ENCODE results near the gene F10.
"Not testable (repeated sequence)": the region's sequence is repeated elsewhere in the genome, so short reads cannot be mapped to it uniquely, and the experiment has no call there.

Gene F10

GRCh38 chr13:113122550-113123225 lies at the start of gene F10:
Gene F10, plus strand, starts transcription at chr13:113122799. Its CDS starts 57 bp downstream, at chr13:113122856.
- DNase-seq (ENCODE audit: low spot score), result peak; percentile 86

GRCh38 chr13:113073942-113074341 lies 48.7 kb upstream of the F10 start:
- DNase-seq (ENCODE audit: low spot score), result no peak

GRCh38 chr13:113074401-113074800 lies 48.2 kb upstream of the F10 start:
- DNase-seq (ENCODE audit: low spot score), result no peak

- no peak for DNase-seq (ENCODE audit: low spot score)
Observed at GRCh38 chr13:113074876-113075275, 47.7 kb upstream of the F10 start.

- no peak for DNase-seq (ENCODE audit: low spot score)
Observed at GRCh38 chr13:113075711-113076110, 46.9 kb upstream of the F10 start.

GRCh38 chr13:113076681-113077401 lies 45.8 kb upstream of the F10 start:
- DNase-seq (ENCODE audit: low spot score), result no peak

- DNase-seq (ENCODE audit: low spot score), result no peak
Observed at GRCh38 chr13:113077566-113077952, 45.0 kb upstream of the F10 start.

GRCh38 chr13:113077953-113078901 lies 44.4 kb upstream of the F10 start:
- DNase-seq (ENCODE audit: low spot score), result no peak

- DNase-seq (ENCODE audit: low spot score), result no peak
Observed at GRCh38 chr13:113078902-113079780, 43.5 kb upstream of the F10 start.

GRCh38 chr13:113079781-113080080 lies 42.9 kb upstream of the F10 start:
- not testable (repeated sequence) for DNase-seq (ENCODE audit: low spot score)

- DNase-seq (ENCODE audit: low spot score), result no peak
Observed at GRCh38 chr13:113080361-113080831, 42.2 kb upstream of the F10 start.

- no peak for DNase-seq (ENCODE audit: low spot score)
Observed at GRCh38 chr13:113080901-113081521, 41.6 kb upstream of the F10 start.

- no peak for DNase-seq (ENCODE audit: low spot score)
Observed at GRCh38 chr13:113082198-113083021, 40.2 kb upstream of the F10 start.

- DNase-seq (ENCODE audit: low spot score), result no peak
Observed at GRCh38 chr13:113083022-113083373, 39.6 kb upstream of the F10 start.

GRCh38 chr13:113083402-113084061 lies 39.1 kb upstream of the F10 start:
- no peak for DNase-seq (ENCODE audit: low spot score)

GRCh38 chr13:113084094-113084942 lies 38.3 kb upstream of the F10 start:
- DNase-seq (ENCODE audit: low spot score), result no peak

- DNase-seq (ENCODE audit: low spot score), result no peak
Observed at GRCh38 chr13:113084943-113085540, 37.6 kb upstream of the F10 start.

- DNase-seq (ENCODE audit: low spot score), result no peak
Observed at GRCh38 chr13:113086031-113086750, 36.4 kb upstream of the F10 start.
